Measurements from ENCODE around the gene CLDN15.
"Not testable (repeated sequence)": the region's sequence is repeated elsewhere in the genome, so short reads cannot be mapped to it uniquely, and the experiment has no call there.

The CLDN15 gene

GRCh38 chr7:101200504-101200861 is 37.1 kb downstream of the CLDN15 start:
- in situ Hi-C loops (cut with MboI; ENCODE audit: low sequenced_read_pairs) = no loop called here

GRCh38 chr7:101199522-101199921 is 38.1 kb downstream of the CLDN15 start:
- in situ Hi-C loops (cut with MboI; ENCODE audit: low sequenced_read_pairs) = not testable (repeated sequence)

DNA sequence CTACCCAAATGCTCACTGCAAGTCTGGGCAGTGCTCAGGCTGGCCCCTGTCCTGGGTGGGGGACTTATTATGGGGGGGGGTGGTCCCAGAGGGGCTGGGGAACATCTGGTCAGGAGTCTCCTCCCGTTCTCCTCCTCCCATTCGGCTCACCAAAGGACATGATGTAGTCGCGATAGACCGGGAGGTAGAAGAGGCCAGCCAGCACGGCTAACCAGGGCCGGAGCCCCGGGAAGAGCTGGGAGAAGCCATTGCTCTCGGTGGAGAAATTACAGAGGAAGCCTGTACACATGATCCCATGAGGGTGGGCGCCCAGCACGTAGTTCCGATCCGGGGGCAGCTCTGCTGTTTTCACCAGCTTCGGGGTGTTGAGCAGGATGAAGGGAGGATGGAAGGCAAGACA is 39.1 kb downstream of the CLDN15 start:
- in situ Hi-C loops (cut with MboI; ENCODE audit: low sequenced_read_pairs) = no loop called here

GRCh38 chr7:101197991-101198390 is 39.6 kb downstream of the CLDN15 start:
- in situ Hi-C loops (cut with MboI; ENCODE audit: low sequenced_read_pairs) = no loop called here

GRCh38 chr7:101195884-101196283 is 41.7 kb downstream of the CLDN15 start:
- in situ Hi-C loops (cut with MboI; ENCODE audit: low sequenced_read_pairs) = no loop called here

DNA sequence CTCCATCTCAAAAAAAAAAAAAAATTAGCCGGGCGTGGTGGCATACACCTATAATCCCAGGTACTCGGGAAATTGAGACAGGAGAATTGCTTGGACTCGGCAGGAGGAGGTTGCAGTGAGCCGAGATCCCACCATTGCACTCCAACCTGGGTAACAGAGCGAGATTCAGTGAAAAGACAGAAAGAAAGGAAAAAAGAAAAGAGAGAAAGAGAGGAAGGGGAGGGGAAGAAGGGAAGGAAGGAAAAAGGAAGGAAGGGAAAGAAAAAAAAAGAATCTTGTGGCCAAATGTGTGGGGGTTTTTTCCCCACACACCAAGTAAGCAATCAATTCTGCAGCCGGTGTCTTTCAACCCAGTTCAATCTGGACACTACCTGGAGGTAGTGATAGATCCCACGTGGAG is 48.5 kb downstream of the CLDN15 start:
- in situ Hi-C loops (cut with MboI; ENCODE audit: low sequenced_read_pairs) = no loop called here

GRCh38 chr7:101186844-101187428 is 50.7 kb downstream of the CLDN15 start:
- in situ Hi-C loops (cut with MboI; ENCODE audit: low sequenced_read_pairs) = no loop called here

GRCh38 chr7:101186194-101186593 is 51.4 kb downstream of the CLDN15 start:
- in situ Hi-C loops (cut with MboI; ENCODE audit: low sequenced_read_pairs) = no loop called here

DNA sequence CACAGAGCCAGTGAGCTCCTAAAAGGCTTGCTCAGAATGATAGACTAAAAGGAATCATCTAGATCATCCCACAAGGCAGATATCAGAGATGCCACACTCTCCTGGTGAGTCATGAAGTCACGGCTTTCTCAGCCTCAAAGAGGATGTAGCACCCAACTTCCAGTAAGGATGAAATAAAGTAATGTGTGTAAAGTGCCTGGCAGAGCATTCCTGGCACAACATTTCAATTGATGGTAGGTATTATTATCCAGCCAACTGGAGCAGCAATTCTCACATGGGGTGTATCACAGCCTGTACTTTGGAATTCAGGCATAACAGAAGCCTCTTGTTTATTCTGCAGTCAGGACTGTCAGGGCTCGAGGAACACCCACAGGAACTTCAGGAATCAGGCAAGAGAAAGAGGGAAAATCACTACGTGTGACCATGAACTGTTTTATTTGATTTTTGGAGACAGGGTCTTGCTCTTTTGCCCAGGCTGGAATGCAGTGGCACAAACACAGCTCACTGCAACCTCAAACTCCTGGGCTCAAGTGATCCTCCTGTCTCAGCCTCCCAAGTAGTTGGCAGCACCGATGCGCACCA is 52.3 kb downstream of the CLDN15 start:
- in situ Hi-C loops (cut with MboI; ENCODE audit: low sequenced_read_pairs) = no loop called here

All from hTERT RPE-1 (cell line).